DMS153 treated with DMSO at 0.1 percent for 48 hours (cell line): ENCODE data around the gene ZNF445.
"Not testable (repeated sequence)": the region's sequence is repeated elsewhere in the genome, so short reads cannot be mapped to it uniquely, and the experiment has no call there.

Experiments
- DNase-seq: peaks from one replicate; lab custom pipeline; 2025; ENCODE audit not compliant: unreplicated experiment; lab: John Stamatoyannopoulos, UW

The ZNF445 gene

GRCh38 chr3:44477312-44478030 is at the start of gene ZNF445:
ZNF445 (minus strand) TSS chr3:44477670; CDS start chr3:44455549, 22,121 bp downstream.
- no peak for DNase-seq

- DNase-seq, result no peak
Measured at GRCh38 chr3:44525060-44525459, 47.6 kb upstream of the ZNF445 start.

GRCh38 chr3:44522494-44522933 is 45.0 kb upstream of the ZNF445 start:
- DNase-seq, result no peak

- DNase-seq, result no peak
Measured at GRCh38 chr3:44521721-44522120, 44.3 kb upstream of the ZNF445 start.

GRCh38 chr3:44518782-44519156 is 41.3 kb upstream of the ZNF445 start:
- DNase-seq, result no peak

GRCh38 chr3:44516230-44516629 is 38.8 kb upstream of the ZNF445 start:
- no peak for DNase-seq

- DNase-seq, result no peak
Measured at GRCh38 chr3:44513513-44513912, 36.0 kb upstream of the ZNF445 start.

GRCh38 chr3:44511238-44511566 is 33.7 kb upstream of the ZNF445 start:
- no peak for DNase-seq

- no peak for DNase-seq
Measured at GRCh38 chr3:44510000-44510368, 32.5 kb upstream of the ZNF445 start.

- no peak for DNase-seq
Measured at GRCh38 chr3:44509393-44509921, 32.0 kb upstream of the ZNF445 start.

- no peak for DNase-seq
Measured at GRCh38 chr3:44506961-44507360, 29.5 kb upstream of the ZNF445 start.

GRCh38 chr3:44506556-44506955 is 29.1 kb upstream of the ZNF445 start:
- DNase-seq, result no peak

GRCh38 chr3:44504566-44504965 is 27.1 kb upstream of the ZNF445 start:
- no peak for DNase-seq

- DNase-seq, result not testable (repeated sequence)
Measured at GRCh38 chr3:44503178-44503577, 25.7 kb upstream of the ZNF445 start.

GRCh38 chr3:44501971-44502370 is 24.5 kb upstream of the ZNF445 start:
- no peak for DNase-seq

- not testable (repeated sequence) for DNase-seq
Measured at GRCh38 chr3:44499899-44500168, 22.4 kb upstream of the ZNF445 start.

- DNase-seq, result no peak
Measured at GRCh38 chr3:44499149-44499898, 21.9 kb upstream of the ZNF445 start.

GRCh38 chr3:44495636-44496415 is 18.4 kb upstream of the ZNF445 start:
- DNase-seq, result no peak

GRCh38 chr3:44492496-44492895 is 15.0 kb upstream of the ZNF445 start:
- DNase-seq, result no peak

GRCh38 chr3:44482721-44483120 is 5.3 kb upstream of the ZNF445 start:
- no peak for DNase-seq

- no peak for DNase-seq
Measured at GRCh38 chr3:44478606-44479094, 1.2 kb upstream of the ZNF445 start.

GRCh38 chr3:44478055-44478468 is 592 bp upstream of the ZNF445 start:
- DNase-seq, result no peak
